Measurements from ENCODE around the gene ADAM33.

The ADAM33 gene

DNA sequence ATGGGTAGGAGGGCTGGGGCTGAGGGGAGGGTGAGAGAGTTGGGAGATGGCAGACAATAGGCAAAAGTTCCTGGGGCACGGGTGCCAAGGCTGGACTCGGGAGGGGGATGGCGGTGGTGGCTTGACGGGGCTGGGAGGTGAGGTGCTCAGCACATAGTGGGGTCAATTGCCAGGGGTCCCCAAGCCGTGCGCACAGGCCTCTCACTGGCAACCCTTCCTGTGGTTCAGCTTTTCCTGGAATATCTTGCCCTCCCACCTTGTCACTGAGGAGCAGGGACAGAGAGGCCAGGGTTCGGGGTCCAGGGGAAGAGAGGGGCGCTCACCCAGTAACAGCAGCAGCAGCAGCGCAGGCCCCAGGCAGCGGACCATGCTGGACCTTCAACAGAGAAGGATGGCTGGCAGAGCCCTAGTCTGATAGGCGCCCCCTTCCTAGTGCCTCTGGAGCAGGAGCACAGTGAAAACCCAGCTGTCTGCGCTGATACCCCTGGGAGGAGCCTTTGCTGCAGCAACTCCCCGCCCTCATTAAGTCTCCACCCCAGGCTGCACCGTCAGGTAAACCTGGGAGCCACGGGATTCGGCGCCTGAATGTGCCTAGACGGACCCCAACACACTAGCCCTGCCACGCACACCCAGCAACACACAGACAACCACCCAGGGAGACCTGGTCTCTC, 18.6 kb downstream of the ADAM33 start, which contains the start of gene GFRA4:
GFRA4 (minus strand) TSS at position 369 of the 671 bp plus-strand sequence; CDS start at position 369, 0 bp downstream.
- DNase-seq: no peak

- DNase-seq: no peak
Measured at GRCh38 chr20:3661814-3662665, 19.8 kb downstream of the ADAM33 start.

DNA sequence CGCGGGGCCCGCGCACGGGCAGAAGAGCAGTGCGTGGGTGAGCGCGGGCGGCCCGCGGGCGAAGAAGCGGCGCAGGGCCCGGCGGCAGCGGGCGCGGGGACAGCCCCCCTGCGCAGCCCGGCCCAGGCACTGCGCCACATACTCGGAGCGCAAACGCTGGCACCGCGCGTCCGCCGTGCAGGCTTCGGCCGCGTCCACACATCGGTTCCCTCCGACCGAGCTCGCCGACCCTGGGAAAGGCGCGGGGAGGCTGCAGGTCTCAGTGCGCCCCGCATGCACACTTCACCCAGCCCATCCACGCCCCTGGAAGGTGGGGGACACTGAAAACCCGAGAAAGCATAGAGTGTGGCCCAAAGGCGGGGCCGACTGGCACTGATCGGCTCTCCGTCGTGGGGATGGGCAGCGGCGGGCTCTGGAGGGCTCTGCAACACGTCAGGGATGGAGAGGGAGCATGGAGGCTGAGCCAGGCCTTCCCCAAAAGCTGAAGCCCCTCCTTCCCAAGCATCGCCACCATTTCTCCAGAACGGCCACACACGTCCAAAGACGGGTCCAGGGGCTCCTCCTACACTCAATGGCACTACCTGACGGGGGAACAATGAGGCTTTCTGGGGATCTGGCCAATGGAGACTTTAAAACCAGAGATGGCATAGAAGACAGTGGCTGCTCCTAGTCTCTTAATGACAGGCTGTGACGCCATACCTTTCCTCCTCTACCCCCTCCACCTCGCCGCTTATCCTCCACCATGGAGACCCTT, 20.6 kb downstream of the ADAM33 start:
- no peak for DNase-seq

- DNase-seq: no peak
Measured at GRCh38 chr20:3660262-3661059, 21.3 kb downstream of the ADAM33 start.

DNA sequence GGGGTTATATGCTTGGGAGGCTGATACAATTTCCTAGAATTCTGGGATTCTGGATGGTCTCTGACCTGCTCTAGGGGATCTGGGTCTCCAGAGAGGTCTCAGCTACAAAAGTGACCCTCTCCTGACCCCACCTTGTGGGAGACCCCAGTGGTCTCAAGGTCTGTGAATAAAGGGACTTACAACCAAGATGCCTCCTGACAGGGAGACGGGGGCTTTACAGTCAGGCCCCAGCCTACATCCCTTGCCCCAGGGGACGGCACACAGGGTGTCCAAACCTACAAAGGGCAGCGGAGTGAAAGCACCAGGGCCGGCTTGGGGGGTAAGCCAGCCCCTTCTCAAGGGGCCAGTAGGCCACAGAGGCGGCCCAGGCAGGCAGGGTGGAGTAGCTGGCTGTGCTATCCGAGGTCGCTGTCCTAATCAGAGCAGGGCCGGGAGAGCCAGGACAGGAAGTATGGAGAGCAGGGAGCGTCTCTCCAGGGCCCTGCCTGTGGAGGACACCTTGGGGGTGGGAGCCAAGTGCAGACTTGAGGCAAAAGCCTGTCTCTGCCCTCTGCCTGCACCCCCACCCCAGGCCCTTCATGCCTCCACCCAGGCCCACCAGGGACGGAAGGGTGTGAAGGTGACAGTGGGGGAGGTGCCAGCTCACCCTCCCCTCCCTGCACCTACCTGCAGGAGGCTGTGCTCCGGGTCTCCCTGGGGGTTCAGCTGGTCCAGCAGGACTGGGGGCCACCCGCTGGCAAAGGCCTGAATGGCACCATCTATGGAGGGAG, 22.1 kb downstream of the ADAM33 start:
- no peak for DNase-seq

DNA sequence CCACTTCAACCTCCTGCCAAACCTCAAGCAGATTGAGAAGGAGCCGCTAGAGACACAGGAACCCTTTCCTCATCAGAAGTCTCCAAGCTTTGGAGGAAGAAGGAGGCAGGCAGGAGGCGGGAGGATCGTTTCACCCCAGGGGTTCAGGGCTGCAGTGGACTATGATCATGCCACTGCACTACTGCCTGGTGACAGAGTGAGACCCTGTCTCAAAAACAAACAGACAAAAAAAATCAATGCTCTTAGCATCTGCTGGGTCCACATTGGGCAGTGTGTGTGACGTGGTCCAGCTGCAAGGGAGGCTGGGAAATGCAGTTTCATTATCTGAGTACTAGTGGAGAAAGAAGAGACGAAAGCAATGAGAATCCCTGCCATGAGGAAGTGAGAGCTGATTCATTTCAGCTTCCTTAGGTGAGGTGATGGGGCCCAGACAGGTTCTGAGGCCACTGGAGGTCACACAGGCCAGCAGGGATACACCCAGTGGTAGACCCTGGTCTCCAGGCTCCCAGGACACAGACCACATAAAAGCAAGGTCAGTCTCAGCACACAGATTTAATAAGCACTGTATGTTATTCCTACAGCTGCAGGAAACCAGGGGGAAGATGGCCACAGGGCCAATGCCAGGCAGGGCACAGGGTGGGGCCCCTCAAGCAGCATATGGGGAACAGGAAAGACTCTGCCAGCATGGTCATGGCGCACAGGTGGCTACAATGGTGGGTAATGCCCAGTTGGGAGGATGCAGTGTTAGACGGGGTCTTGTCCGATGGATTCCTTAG, 22.9 kb downstream of the ADAM33 start:
- DNase-seq: no peak

DNA sequence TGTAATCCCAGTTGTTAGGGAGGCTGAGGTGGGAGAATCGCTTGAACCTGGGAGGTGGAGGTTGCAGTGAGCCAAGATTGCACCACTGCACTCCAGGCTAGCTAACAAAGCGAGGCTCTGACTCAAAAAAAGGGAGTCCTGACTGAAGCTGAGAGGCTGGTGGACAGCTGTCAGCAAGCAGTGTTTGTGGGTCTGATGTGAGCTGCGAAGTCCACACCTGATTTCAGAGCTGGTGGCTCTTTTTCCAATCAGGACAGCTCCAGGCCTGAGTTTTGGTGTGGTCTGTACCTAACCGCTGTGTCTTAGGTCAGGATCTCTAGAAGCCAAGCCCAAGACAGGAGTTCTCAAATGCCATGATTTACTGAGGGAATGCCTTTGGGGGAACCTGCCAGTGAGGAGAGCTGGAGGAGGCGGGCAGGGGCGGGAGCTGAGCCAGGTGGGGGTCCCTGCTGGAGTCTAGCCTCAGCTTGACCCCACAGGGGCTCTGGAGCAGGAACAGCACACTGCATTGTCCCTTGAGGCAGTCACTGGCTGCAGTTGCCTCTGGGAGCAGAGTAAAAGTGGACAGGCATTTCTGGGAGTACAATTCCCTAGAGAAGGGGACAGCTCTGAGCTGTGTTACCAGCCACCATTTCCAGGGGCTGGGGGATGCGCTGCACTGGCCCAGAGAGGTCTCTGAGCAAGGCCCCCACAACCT, 23.6 kb downstream of the ADAM33 start:
- no peak for DNase-seq

GRCh38 chr20:3655131-3655405, 26.7 kb downstream of the ADAM33 start:
- no peak for DNase-seq

DNA sequence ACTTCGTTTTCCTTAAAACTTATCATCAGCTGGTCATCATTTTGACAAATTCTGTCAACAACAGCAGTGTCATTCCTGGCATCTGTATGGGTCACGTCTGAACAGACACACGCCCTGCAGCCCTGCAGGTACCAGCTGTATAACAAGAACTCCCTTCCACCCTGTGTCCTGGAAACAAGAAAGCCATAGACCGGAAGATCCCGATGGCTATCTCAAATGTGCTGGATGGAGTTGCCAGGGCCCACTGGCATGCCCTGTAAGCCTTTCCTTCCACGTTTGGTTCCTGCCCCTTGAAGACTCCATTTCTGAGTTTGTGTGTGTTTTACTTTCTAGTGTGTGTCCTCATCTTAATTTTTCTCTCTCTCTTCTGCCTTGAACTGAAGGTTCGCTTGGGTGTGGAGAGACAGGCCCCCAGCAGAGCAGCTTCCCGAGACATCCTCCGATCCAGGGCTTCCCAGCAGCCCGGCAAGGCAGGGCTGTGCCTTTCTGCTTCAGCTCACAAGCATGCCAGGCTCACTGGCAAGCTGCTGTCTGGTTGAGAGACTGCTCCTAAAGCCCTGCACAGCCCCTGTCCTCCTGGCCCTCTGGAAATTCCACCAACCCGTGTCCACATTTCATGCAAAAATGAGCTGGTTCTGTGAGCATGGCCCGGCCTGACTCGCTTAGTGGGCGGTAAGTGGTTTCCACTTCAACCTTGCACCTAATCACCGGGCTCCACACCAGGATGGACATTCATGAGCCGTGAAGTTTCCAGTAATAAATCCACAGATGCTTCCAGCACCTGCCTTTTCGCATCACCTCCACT, 27.3 kb downstream of the ADAM33 start:
- DNase-seq: no peak

DNA sequence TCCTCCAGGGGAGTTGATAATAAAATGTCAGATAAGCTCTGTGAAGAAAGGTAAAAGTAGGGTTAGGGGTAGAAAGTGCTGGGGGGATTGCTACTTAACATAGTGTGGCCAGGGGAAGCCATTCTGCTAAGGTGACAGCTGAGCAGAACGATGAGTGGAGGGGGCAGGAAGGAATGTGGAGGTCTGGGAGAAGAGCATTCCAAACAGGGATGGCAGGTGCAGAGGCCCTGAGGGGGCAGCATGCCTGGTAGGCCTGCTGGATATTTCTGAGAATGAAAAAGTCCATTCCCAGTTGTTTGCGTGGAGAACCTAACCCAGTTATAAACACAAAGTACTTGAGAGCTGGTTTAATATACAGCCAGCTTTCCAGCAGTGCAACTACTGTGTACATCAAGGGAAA, 27.9 kb downstream of the ADAM33 start:
- DNase-seq: no peak

GRCh38 chr20:3652676-3653596, 28.9 kb downstream of the ADAM33 start:
- DNase-seq: no peak

GRCh38 chr20:3652221-3652620, 29.6 kb downstream of the ADAM33 start:
- DNase-seq: no peak

- DNase-seq: no peak
Measured at GRCh38 chr20:3651204-3651962, 30.4 kb downstream of the ADAM33 start.

DNA sequence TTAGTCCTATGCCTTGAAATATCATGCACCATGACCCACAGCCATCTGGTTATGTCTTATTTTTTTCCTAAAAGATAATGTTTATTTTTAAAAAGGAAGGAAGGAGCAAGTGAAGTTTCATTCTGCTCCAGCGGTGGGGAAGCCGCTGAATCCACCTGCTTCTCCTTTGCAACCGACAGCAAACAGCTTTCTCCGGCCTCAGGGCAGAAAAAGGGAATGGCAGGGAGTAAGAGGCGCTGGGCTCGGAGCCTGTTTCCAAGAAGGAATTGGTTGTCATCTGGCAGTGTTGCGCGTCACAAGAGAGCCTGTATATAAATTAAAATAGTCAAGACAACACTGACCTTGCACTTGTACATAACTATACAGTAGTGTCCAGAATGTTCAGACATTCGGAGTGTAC, 32.9 kb downstream of the ADAM33 start:
- no peak for DNase-seq

DNA sequence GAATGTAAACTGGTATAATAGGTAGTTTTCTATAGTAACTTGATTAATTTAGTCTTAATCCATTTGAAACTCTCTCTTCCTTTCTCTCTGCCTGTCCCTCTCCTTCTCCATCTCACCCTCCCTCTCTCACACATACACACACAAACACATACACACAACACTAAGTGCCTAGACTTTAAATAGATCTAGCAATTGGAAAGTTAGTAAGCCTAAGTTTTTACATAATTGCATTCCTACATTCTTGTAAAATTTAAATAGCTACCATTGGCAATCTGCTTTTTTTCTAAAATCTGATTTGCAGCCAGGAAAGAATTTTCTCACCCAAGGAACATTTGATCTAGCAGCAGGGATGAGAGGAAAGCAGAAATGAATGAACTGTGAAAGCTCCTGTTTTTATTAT, 34.3 kb downstream of the ADAM33 start:
- DNase-seq: no peak

- DNase-seq: no peak
Measured at GRCh38 chr20:3646651-3647050, 35.2 kb downstream of the ADAM33 start.

GRCh38 chr20:3646067-3646440, 35.8 kb downstream of the ADAM33 start:
- no peak for DNase-seq

All from activated T-cell treated with anti-CD3 and anti-CD28 coated beads for 4 hours (primary cell).